SU-DHL-6 (cell line): ENCODE data around the gene PI16.
"Not testable (repeated sequence)": the region's sequence is repeated elsewhere in the genome, so short reads cannot be mapped to it uniquely, and the experiment has no call there.

ENCODE experiments used
- H2AFZ ChIP-seq: fragments of 200-600 bp; sonication (generic); 2 replicates; pipeline ENCODE4 v1.6.1; 2014; ENCODE audit warnings: low read depth, mild to moderate bottlenecking, moderate library complexity, mixed read lengths, antibody characterized with exemption, low read length; ENCODE audit not compliant: severe bottlenecking
- H3F3A ChIP-seq: fragments of 200-600 bp; shearing (Covaris generic); 2 replicates; pipeline ENCODE4 v1.6.0; 2016; ENCODE audit warnings: antibody characterized with exemption, mild to moderate bottlenecking; ENCODE audit not compliant: insufficient read depth
- H3K27ac ChIP-seq: fragments of 200-600 bp; sonication (generic); 2 replicates; pipeline ENCODE4 v1.5.1; 2016; ENCODE audit warnings: low read depth, mild to moderate bottlenecking, low read length, moderate library complexity, mixed read lengths
- H3K27me3 ChIP-seq: fragments of 200-600 bp; sonication (generic), shearing (Covaris generic); 2 replicates; pipeline ENCODE4 v1.6.0; 2014; ENCODE audit warnings: mild to moderate bottlenecking, low read length
- H3K36me3 ChIP-seq: fragments of 200-600 bp; sonication (generic); 2 replicates; pipeline ENCODE4 v1.6.1; 2014; ENCODE audit warnings: mild to moderate bottlenecking, low read length, mixed read lengths
- H3K4me2 ChIP-seq: fragments of 300-600, 200-600 bp; shearing (Covaris generic), sonication (generic); 2 replicates; pipeline ENCODE4 v1.6.0; 2014; ENCODE audit warnings: low read length, low read depth, mild to moderate bottlenecking; ENCODE audit not compliant: poor library complexity, severe bottlenecking
- H3K4me3 ChIP-seq: fragments of 200-600 bp; sonication (generic); 2 replicates; pipeline ENCODE4 v1.5.1; 2014; ENCODE audit warnings: antibody characterized with exemption, low read length, mild to moderate bottlenecking, mixed read lengths; ENCODE audit not compliant: insufficient read depth, poor library complexity, severe bottlenecking
- H3K79me2 ChIP-seq: fragments of 200-600 bp; sonication (generic); 2 replicates; pipeline ENCODE4 v1.6.1; 2014; ENCODE audit warnings: mild to moderate bottlenecking, low read length, moderate library complexity; ENCODE audit not compliant: insufficient read depth
- H3K9ac ChIP-seq: fragments of 200-600 bp; sonication (generic); 2 replicates; pipeline ENCODE4 v1.7.0; 2014; ENCODE audit warnings: mild to moderate bottlenecking, low read length
- H3K9me2 ChIP-seq: fragments of 200-600 bp; sonication (generic); replicated peaks from 2 replicates; pipeline ENCODE4 v1.6.1; 2014; ENCODE audit warnings: low read length; ENCODE audit not compliant: insufficient read depth
- H3K9me3 ChIP-seq: fragments of 200-600 bp; sonication (generic); 2 replicates; pipeline ENCODE4 v1.6.1; 2014; ENCODE audit warnings: low read length, mixed read lengths; ENCODE audit not compliant: insufficient read depth
- H4K20me1 ChIP-seq: fragments of 200-600 bp; sonication (generic); 2 replicates; pipeline ENCODE4 v1.6.1; 2014; ENCODE audit warnings: low read depth, mild to moderate bottlenecking, antibody characterized with exemption, low read length, moderate library complexity, mixed read lengths
- EZH2phosphoT487 ChIP-seq: fragments of 200-600 bp; sonication (generic), shearing (Covaris generic); conservative IDR thresholded peaks from 2 replicates; pipeline ENCODE4 v1.6.1; 2018; ENCODE audit warnings: mild to moderate bottlenecking, antibody characterized with exemption, low read length, moderate library complexity, mixed read lengths
- TF ChIP-seq, protein P1 (sequence below): fragments of 200-600 bp; sonication (generic); IDR thresholded peaks from one replicate; pipeline ENCODE4 v1.5.1; 2017; ENCODE audit warnings: antibody characterized with exemption, mild to moderate bottlenecking, low read length, moderate library complexity; ENCODE audit not compliant: insufficient read depth, poor library complexity, severe bottlenecking

The PI16 gene

GRCh38 chr6:36989264-36989663 is 34.7 kb downstream of the PI16 start:
- Histone ChIP-seq H4K20me1 (peaks cover 7% of the 10 kb centered on the region; the same call in 1 of the 2 replicates), H3K9ac (no peak overlapping the region), H3K4me3 (no peak overlapping the region), H2AFZ (no peak overlapping the region), H3K4me2 (no peak overlapping the region), H3K9me2 (no peaks in the 10 kb centered on the region), H3K79me2 (peaks cover 17% of the 10 kb centered on the region), H3F3A (peaks cover 7% of the 10 kb centered on the region; the same call in 1 of the 2 replicates), H3K27me3 (no peaks in the 10 kb centered on the region), H3K36me3 (no peaks in the 10 kb centered on the region), H3K9me3 (no peaks in the 10 kb centered on the region), H3K27ac (no peak overlapping the region)
- no peak for TF ChIP-seq EZH2phosphoT487
- TF ChIP-seq, protein P1, sequence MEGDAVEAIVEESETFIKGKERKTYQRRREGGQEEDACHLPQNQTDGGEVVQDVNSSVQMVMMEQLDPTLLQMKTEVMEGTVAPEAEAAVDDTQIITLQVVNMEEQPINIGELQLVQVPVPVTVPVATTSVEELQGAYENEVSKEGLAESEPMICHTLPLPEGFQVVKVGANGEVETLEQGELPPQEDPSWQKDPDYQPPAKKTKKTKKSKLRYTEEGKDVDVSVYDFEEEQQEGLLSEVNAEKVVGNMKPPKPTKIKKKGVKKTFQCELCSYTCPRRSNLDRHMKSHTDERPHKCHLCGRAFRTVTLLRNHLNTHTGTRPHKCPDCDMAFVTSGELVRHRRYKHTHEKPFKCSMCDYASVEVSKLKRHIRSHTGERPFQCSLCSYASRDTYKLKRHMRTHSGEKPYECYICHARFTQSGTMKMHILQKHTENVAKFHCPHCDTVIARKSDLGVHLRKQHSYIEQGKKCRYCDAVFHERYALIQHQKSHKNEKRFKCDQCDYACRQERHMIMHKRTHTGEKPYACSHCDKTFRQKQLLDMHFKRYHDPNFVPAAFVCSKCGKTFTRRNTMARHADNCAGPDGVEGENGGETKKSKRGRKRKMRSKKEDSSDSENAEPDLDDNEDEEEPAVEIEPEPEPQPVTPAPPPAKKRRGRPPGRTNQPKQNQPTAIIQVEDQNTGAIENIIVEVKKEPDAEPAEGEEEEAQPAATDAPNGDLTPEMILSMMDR = no peak

DNA sequence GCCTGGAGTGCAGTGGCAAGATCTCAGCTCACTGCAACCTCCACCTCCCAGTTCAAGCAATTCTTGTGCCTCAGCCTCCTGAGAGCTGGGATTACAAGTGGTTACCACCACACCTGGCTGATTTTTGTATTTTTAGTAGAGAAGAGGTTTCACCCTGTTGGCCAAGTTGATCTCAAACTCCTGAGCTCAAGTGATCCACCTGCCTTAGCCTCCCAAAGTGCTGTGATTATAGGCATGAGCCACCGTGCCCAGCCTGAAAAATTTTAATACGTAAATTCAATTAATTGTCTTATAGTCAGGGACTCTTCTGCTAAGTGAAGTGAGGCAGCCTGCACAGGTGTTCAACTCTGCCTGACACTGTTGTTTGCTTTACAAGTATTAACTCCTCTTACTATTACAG is 35.9 kb downstream of the PI16 start:
- not testable (repeated sequence) for H3K4me2 ChIP-seq, H3K27ac ChIP-seq, H2AFZ ChIP-seq, H3K4me3 ChIP-seq, H3K9me2 ChIP-seq, H3K79me2 ChIP-seq, H3K36me3 ChIP-seq, H3K9me3 ChIP-seq, H3K27me3 ChIP-seq, H4K20me1 ChIP-seq, H3K9ac ChIP-seq, H3F3A ChIP-seq

DNA sequence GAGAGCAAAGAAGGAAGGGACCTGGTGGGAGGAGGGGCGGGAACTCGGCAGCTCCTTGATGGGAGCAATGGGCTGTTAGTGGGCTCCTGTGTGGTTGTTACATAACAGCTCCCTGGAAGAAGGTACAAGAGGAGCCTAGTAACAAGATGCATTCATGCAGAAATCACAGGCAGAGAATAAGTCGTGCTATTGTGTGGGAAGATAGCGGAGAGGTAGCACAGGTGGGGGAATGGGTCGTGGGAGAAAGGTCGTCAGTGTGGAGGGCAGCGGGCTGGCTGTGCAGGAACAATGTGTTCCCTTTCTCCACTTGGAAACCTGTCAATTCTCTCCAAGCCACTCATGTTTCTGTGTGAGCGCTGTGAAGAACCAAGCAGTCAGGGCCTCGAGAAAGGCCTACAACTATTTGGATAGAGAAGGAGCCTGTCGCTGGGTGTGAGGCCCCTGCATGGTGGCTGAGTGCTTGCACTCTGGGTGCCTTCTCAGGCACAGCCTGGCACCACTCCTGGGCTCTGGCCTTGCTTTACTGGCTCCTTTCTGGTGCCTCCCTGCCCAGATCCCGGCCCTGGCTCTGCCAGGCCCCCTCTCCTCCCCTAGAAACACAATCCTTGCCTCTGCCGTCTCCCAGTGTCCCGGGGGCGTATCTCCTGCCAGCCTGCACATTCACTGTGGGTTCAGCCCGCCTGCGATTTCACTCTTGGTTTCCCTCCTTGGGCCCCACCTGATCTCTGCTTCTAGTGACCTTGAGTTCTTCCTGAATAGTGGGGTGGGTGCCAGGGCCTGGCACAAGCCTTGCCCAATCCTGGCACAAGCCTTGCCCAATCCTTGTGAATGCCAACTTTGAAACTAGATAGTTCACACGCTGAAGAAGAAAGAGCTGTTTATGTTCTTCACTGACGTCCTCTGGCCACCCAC is 43.5 kb downstream of the PI16 start:
- Histone ChIP-seq H3K9ac (no peak overlapping the region), H3K27ac (no peak overlapping the region), H3K36me3 (no peaks in the 10 kb centered on the region), H2AFZ (no peak overlapping the region), H3K9me3 (no peaks in the 10 kb centered on the region), H3K27me3 (no peaks in the 10 kb centered on the region), H3F3A (no peaks in the 10 kb centered on the region), H3K79me2 (no peaks in the 10 kb centered on the region), H3K4me3 (no peak overlapping the region), H4K20me1 (no peaks in the 10 kb centered on the region), H3K9me2 (no peaks in the 10 kb centered on the region), H3K4me2 (no peak overlapping the region)
- TF ChIP-seq, protein P1 = no peak
- TF ChIP-seq EZH2phosphoT487 = no peak

GRCh38 chr6:36998723-36999038 is 44.1 kb downstream of the PI16 start:
- H3F3A ChIP-seq = peaks cover under 1% of the 10 kb centered on the region; the same call in 1 of the 2 replicates
- no peak overlapping the region for H3K9ac ChIP-seq
- no peak overlapping the region for H2AFZ ChIP-seq
- no peaks in the 10 kb centered on the region for H4K20me1 ChIP-seq
- no peaks in the 10 kb centered on the region for H3K27me3 ChIP-seq
- TF ChIP-seq, protein P1 = no peak
- no peak for TF ChIP-seq EZH2phosphoT487
- H3K36me3 ChIP-seq = no peaks in the 10 kb centered on the region
- no peaks in the 10 kb centered on the region for H3K9me2 ChIP-seq
- no peaks in the 10 kb centered on the region for H3K9me3 ChIP-seq
- H3K27ac ChIP-seq = no peak overlapping the region
- no peak overlapping the region for H3K4me2 ChIP-seq
- no peak overlapping the region for H3K4me3 ChIP-seq
- no peaks in the 10 kb centered on the region for H3K79me2 ChIP-seq
